ENCODE measurements around the gene MARK1. TPM values are rescaled to one million over a fixed set of nuclear protein-coding genes. Genes with fewer than 3 reads are reported as not detected.

MARK1 gene
- total RNA-seq, 4 donors from 2014 or later = 3.2 to 14.9 (median 11.0) TPM

DNA sequence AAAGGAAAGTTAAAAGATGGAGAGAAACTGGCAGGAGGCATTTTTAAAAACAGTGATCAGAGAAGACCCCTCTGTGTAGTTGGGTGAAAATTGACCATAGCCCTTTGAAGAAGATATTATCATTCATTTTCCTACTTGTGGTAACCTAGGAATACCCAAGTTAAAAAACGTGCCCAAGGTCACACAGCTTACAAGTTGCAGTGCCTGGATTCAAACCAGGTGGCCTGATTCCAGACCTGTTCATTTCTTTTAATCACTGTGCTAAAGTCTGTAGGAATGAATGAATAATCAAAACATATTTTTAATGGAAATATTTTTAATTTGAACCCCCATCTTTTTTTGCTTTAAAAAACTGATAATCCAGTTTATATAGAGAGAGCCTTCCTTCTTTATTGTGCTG lies 35.6 kb downstream of the MARK1 start:
- Histone ChIP-seq H3K4me3 (no peak overlapping the region), H3K9me3 (no peaks in the 10 kb centered on the region)

DNA sequence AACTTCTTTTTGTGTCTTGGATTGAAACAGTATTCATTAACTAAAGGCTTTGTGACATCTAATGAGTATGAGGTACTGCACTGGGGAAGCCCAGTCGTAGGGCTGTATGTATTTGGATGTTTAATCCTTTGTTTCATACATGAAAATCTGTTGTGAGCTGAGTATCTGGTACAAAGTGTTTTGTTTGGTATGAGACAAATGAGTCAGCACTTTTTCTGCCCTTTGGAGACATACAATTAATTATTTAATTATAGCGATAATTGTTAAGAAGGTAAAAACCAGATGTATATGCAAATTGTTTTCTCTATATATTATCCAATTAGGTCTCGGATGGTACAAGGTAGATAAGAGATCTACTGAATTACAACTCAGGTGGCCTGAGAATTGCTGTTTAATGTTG lies 36.3 kb downstream of the MARK1 start:
- H3K9me3 ChIP-seq = no peaks in the 10 kb centered on the region
- intact Hi-C loops (cut with DNase I; ENCODE audit: low total_unique reads) = no loop called here
- TF ChIP-seq, protein P1, sequence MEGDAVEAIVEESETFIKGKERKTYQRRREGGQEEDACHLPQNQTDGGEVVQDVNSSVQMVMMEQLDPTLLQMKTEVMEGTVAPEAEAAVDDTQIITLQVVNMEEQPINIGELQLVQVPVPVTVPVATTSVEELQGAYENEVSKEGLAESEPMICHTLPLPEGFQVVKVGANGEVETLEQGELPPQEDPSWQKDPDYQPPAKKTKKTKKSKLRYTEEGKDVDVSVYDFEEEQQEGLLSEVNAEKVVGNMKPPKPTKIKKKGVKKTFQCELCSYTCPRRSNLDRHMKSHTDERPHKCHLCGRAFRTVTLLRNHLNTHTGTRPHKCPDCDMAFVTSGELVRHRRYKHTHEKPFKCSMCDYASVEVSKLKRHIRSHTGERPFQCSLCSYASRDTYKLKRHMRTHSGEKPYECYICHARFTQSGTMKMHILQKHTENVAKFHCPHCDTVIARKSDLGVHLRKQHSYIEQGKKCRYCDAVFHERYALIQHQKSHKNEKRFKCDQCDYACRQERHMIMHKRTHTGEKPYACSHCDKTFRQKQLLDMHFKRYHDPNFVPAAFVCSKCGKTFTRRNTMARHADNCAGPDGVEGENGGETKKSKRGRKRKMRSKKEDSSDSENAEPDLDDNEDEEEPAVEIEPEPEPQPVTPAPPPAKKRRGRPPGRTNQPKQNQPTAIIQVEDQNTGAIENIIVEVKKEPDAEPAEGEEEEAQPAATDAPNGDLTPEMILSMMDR (IDR thresholded peaks at IDR 0.05) = no peak
- TF ChIP-seq POLR2A (IDR thresholded peaks at IDR 0.05) = no peak
- H3K27ac ChIP-seq = no peak overlapping the region
- H3K36me3 ChIP-seq = no peaks in the 10 kb centered on the region
- DNase-seq = no peak
- H3K4me1 ChIP-seq = no peaks in the 10 kb centered on the region
- H3K27me3 ChIP-seq = no peaks in the 10 kb centered on the region
- H3K4me3 ChIP-seq = no peak overlapping the region

More for the DNA sequence above, 35.6 kb downstream of the MARK1 start:
- Histone ChIP-seq H3K27me3 (no peaks in the 10 kb centered on the region), H3K4me1 (no peaks in the 10 kb centered on the region), H3K27ac (no peak overlapping the region), H3K36me3 (no peaks in the 10 kb centered on the region)
- intact Hi-C loops (cut with DNase I; ENCODE audit: low total_unique reads) = no loop called here
- no peak for DNase-seq
- TF ChIP-seq POLR2A (IDR thresholded peaks at IDR 0.05) = no peak
- TF ChIP-seq, protein P1 (IDR thresholded peaks at IDR 0.05) = no peak

DNA sequence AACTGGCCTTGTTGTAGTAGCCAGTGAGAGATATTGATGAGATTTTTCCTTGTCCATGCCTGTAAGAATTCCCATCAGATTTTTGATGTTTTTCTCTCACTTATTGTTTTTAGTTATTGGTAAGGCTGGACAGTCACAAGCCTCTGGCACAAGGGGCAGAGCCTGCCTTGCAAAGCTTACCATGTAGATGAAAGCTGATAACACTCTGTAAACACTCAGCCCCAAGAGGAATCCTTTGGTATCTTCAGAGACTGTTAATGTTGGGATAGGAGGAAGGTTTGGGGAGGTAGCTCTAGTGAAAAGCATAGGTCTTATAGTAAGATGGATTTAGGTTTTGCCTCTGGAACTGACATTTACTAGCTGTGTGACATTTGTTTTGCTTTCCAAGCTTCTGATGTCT lies 37.7 kb downstream of the MARK1 start:
- H3K27ac ChIP-seq = no peak overlapping the region
- H3K4me3 ChIP-seq = no peak overlapping the region
- H3K36me3 ChIP-seq = no peaks in the 10 kb centered on the region
- H3K27me3 ChIP-seq = no peaks in the 10 kb centered on the region
- TF ChIP-seq POLR2A (IDR thresholded peaks at IDR 0.05) = no peak
- TF ChIP-seq, protein P1 (IDR thresholded peaks at IDR 0.05) = no peak
- no peak for DNase-seq
- H3K9me3 ChIP-seq = no peaks in the 10 kb centered on the region
- no peaks in the 10 kb centered on the region for H3K4me1 ChIP-seq
- intact Hi-C loops (cut with DNase I; ENCODE audit: low total_unique reads) = no loop called here

DNA sequence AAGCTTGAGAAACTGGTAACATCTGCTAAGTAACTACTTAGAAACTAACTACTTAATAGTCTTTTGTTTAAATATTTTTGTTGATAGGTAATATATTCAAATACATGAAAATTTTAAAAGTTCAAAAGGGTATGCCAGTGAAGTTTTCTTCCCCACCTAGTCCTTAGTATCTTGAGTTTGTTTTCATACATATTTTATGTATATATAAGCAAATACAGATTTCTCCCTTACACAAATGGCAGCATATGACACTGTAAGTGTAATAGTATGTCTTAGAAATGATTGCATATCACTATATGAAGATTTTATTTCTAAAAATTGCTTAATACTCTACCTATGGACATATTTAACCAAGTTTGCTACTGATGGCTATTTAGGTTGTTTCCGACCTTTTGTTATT lies 38.9 kb downstream of the MARK1 start:
- Histone ChIP-seq H3K36me3 (no peaks in the 10 kb centered on the region), H3K9me3 (no peaks in the 10 kb centered on the region), H3K27me3 (no peaks in the 10 kb centered on the region), H3K27ac (no peak overlapping the region), H3K4me1 (no peaks in the 10 kb centered on the region), H3K4me3 (no peak overlapping the region)
- intact Hi-C loops (cut with DNase I; ENCODE audit: low total_unique reads) = no loop called here
- no peak for DNase-seq
- no peak for TF ChIP-seq POLR2A (IDR thresholded peaks at IDR 0.05)
- TF ChIP-seq, protein P1 (IDR thresholded peaks at IDR 0.05) = no peak

DNA sequence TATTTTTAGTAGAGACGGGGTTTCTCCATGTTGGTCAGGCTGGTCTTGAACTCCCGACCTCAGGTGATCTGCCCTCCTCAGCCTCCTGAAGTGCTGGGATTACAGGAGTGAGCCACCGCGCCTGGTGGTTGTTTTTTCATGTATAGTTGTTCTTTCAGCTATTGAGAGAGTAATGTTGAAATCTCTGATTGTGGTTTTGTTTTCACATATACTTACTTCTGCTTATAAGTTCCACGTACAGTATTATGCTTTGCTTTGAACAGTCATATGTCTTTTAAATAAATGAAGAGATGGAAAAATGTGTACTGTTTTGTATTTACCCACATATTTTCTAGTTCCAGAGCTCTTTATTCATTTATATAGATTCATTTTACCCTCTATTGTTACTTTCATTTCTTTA lies 44.5 kb downstream of the MARK1 start:
- H3K27ac ChIP-seq = no peak overlapping the region
- no peaks in the 10 kb centered on the region for H3K27me3 ChIP-seq
- no peaks in the 10 kb centered on the region for H3K36me3 ChIP-seq
- TF ChIP-seq, protein P1 (IDR thresholded peaks at IDR 0.05) = no peak
- TF ChIP-seq POLR2A (IDR thresholded peaks at IDR 0.05) = no peak
- peaks cover 0 to 15% of the 10 kb centered on the region in 2 donors for H3K9me3 ChIP-seq
- DNase-seq = no peak
- intact Hi-C loops (cut with DNase I; ENCODE audit: low total_unique reads) = no loop called here
- H3K4me1 ChIP-seq = no peaks in the 10 kb centered on the region
- no peak overlapping the region for H3K4me3 ChIP-seq
